HG03457 (cell line): ENCODE measurements around the gene SLC2A10.

ENCODE experiments used
- ATAC-seq: cut with Tn5 transposase; IDR thresholded peaks from one replicate; pipeline ENCODE4 v1.9.1; 2021; ENCODE audit warnings: moderate number of reproducible peaks; ENCODE audit not compliant: unreplicated experiment

The SLC2A10 gene

GRCh38 chr20:46681032-46681854 is 28.2 kb upstream of the SLC2A10 start:
- ATAC-seq: no peak

DNA sequence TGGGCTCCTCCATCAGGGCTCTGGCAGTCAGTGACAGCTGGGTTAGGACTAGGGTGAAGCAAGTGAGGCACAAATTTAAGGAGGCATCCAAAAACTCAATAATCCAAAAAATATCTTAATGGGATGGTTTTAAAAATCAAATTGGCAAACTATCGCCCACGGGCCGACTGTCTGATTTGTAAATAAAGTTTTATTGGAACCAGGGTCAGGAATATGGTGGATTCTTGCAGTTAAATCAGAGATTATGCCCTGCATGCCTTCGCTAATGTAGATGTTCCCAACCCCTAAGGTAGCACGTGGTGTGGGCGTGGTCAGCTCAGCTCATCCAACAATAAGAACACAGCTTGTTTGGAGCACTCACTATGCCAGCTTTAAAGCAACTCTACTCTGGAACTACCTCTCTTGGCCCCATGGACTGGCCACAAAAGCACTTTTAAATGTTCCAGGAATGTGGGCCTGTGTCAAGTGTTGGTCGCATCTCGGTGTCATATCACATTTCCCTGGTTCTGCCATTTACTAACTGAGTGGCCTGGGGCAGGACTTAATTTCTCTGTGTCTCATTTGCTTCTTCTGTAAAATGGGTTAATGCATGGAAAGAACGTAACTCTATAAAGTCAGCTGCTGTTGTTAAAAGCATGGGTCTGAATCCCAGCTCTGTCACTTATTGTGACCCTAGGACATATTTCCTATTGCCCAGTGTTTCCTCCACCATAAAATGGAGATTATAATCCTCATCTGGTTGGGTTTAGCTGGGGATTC is 27.2 kb upstream of the SLC2A10 start:
- ATAC-seq: no peak

- no peak for ATAC-seq
Measured at GRCh38 chr20:46683011-46683667, 26.3 kb upstream of the SLC2A10 start.

DNA sequence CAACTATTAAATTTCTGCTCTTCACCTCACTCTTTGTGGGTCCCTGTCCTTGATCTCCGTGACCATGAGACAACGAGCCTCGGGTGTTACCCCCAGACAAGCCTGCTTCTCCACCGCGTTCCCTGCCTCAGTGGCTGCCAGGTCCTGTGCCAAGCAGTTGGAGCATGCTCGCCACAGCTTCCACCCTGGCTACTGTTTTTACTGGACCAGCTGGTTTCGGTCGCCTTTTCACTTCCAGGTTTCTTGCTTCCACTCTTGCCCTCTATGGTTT is 25.8 kb upstream of the SLC2A10 start:
- ATAC-seq: no peak

GRCh38 chr20:46683939-46684750 is 25.3 kb upstream of the SLC2A10 start:
- ATAC-seq: no peak

DNA sequence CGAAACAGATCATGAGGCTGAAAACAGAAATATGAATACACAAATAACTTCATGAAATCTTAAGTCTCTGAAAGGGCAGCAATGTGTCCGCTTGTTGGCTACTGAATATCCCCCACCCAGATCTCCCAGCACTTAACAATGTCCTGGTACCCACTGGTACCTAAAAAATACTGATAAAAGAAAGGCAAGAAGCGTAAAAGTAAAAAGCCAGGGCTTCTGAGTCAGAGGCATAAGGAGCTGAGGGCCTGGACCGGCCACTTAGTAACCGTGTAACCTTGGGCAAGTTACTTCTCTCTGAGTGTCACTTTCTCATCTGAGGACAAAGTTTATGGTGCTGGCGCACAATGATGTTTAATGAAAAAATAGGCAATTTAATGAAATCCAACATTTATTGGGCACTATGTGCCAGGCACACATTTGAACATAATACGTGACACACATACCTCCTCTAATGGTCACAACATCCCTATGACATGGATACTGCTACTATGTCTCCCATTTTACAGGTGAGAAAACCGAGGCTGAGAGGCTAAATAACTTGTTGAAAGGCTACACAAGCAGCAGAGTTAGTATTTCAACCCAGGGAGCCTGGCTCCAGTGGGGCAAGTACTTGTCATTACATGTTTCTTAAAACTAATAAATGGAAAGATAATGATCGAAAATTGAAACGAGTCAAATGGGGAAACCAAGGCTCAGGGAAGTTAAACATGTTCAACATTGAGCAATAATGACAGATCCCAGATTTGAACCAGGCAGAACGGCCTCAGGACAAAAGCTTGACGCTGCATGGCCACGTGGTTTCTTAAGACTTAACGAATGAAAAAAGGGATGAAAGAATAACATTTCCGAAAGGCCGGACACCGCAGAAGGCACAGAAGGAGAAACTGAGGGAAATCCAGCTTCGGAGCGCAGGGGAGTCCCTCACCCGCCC is 21.0 kb upstream of the SLC2A10 start:
- no peak for ATAC-seq

- ATAC-seq: peak; percentile 87
Measured at GRCh38 chr20:46689082-46689753, 20.2 kb upstream of the SLC2A10 start, which contains the start of gene TP53RK. TP53RK (minus strand) TSS chr20:46689444; CDS start chr20:46689414, 30 bp downstream.

DNA sequence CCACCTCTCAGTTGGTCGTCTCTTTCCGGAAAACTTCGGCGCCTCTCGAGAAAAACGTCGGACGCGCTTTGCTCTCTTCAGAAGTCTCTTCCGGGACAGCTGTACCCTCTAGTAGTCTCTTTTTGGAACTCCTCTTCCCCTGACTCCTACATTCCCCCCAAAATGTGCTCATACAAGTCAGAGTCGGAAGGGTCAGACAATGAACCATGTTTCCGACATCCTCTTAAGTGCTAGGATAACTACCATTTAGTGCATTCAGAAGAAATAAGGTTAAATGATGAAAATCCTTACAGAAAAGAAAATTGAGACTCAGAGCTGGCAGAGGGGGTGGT is 19.7 kb upstream of the SLC2A10 start:
- no peak for ATAC-seq

- ATAC-seq: no peak
Measured at GRCh38 chr20:46690219-46691106, 19.0 kb upstream of the SLC2A10 start.

- ATAC-seq: no peak
Measured at GRCh38 chr20:46691196-46691595, 18.3 kb upstream of the SLC2A10 start.

GRCh38 chr20:46694484-46694883 is 15.0 kb upstream of the SLC2A10 start:
- no peak for ATAC-seq

- no peak for ATAC-seq
Measured at GRCh38 chr20:46695892-46696291, 13.6 kb upstream of the SLC2A10 start.

DNA sequence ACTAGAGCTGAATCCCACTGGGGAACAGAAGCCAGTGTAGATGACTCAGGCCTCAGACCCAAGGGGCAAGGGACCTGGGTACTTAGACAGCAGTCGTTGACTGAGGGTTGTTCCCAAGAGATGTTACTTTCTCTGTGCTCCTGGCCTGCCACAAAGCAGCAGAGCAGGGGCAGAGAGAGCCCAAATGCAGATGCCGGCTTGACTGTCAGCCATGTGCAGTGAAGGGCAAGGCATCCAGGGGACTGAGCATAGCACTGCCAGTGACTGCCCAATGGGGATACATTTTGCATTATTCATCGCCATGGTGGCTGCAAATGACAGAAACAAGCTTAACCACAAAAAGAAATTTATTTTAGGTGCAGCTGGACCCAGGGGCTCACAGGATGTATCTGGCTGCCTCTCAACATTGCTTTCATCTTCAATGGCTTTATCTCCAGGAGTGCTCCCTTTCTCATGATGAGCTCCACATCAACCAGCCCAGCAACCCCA is 12.6 kb upstream of the SLC2A10 start:
- no peak for ATAC-seq

- ATAC-seq: no peak
Measured at GRCh38 chr20:46698788-46699187, 10.7 kb upstream of the SLC2A10 start.

- no peak for ATAC-seq
Measured at GRCh38 chr20:46699651-46700359, 9.6 kb upstream of the SLC2A10 start.

DNA sequence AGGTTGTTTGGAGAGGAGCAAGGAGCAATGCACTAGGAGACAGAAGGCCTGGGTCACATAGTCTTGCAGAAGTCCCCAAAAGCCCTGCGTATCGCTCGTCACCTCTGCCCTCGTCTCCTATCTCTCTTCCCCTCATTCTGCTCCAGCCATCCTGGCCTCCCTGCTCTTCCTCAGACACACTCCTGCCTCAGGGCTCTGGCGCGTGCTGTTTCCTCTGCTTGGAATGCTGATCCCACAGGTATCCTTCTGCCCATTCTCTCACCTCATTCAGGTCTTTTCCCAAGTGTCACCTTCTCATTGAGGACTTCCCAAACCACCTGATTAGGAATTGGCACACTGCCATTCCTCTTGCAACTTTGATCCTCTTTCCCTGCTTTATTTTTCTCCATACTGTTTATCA is 9.0 kb upstream of the SLC2A10 start:
- ATAC-seq: no peak

GRCh38 chr20:46701057-46701456 is 8.4 kb upstream of the SLC2A10 start:
- no peak for ATAC-seq

DNA sequence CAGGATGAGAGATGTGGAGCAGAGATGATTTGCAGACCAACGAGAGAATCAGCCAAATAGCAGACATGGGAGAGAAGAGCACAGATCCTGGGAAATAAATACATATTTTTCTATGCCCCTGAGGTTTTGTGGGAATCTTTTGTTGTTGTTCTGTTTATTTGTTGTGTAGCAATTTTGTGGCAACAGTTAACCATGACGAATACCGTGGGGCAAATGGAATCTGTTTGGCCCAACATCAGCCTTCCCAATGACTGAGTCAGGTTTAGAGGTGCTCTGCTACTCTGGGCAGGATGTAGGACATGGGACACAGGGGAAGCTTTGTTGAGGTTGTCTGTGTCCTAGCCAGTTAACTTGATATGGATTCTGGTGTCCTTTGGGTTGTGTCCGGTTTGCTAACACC is 7.9 kb upstream of the SLC2A10 start:
- no peak for ATAC-seq
